ENCODE measurements around the gene PCDHGA8.
"Not testable (repeated sequence)": the region's sequence is repeated elsewhere in the genome, so short reads cannot be mapped to it uniquely, and the experiment has no call there.

The PCDHGA8 gene

GRCh38 chr5:141373673-141374317, 18.6 kb upstream of the PCDHGA8 start, which contains the start of gene PCDHGA6:
PCDHGA6 (plus strand) TSS chr5:141373891; CDS start chr5:141374084, 193 bp downstream.
- Histone ChIP-seq H3K9me3 (ENCODE audit: control insufficient read depth, insufficient read depth, low read length) (peaks cover 48% of the 10 kb centered on the region), H3K27ac (ENCODE audit: low read depth, low read length) (no peak within 1 kb of the TSS), H3K9ac (ENCODE audit: low read depth, low read length) (no peak within 1 kb of the TSS), H3K27me3 (ENCODE audit: control insufficient read depth, insufficient read depth, low read length) (no peaks in the 10 kb centered on the region), H3K36me3 (ENCODE audit: control insufficient read depth, insufficient read depth, low read length) (no peaks in the 10 kb centered on the region), H3K4me3 (ENCODE audit: low read depth, low read length) (peak within 1 kb of the TSS; percentile 33; the same call in 1 of the 2 replicates), H3K4me1 (ENCODE audit: control insufficient read depth, insufficient read depth, low read length) (no peaks in the 10 kb centered on the region)

GRCh38 chr5:141374627-141375026, 17.8 kb upstream of the PCDHGA8 start:
- Histone ChIP-seq H3K27ac (ENCODE audit: low read depth, low read length) (no peak overlapping the region), H3K4me1 (ENCODE audit: control insufficient read depth, insufficient read depth, low read length) (no peaks in the 10 kb centered on the region), H3K27me3 (ENCODE audit: control insufficient read depth, insufficient read depth, low read length) (no peaks in the 10 kb centered on the region), H3K9ac (ENCODE audit: low read depth, low read length) (no peak overlapping the region), H3K4me3 (ENCODE audit: low read depth, low read length) (no peak overlapping the region), H3K36me3 (ENCODE audit: control insufficient read depth, insufficient read depth, low read length) (no peaks in the 10 kb centered on the region), H3K9me3 (ENCODE audit: control insufficient read depth, insufficient read depth, low read length) (peaks cover 48% of the 10 kb centered on the region)

GRCh38 chr5:141375444-141376155, 16.8 kb upstream of the PCDHGA8 start:
- peaks cover 46% of the 10 kb centered on the region for H3K9me3 ChIP-seq (ENCODE audit: control insufficient read depth, insufficient read depth, low read length)
- not testable (repeated sequence) for H3K4me3 ChIP-seq (ENCODE audit: low read depth, low read length); H3K9ac ChIP-seq (ENCODE audit: low read depth, low read length); H3K4me1 ChIP-seq (ENCODE audit: control insufficient read depth, insufficient read depth, low read length); H3K27me3 ChIP-seq (ENCODE audit: control insufficient read depth, insufficient read depth, low read length); H3K27ac ChIP-seq (ENCODE audit: low read depth, low read length); H3K36me3 ChIP-seq (ENCODE audit: control insufficient read depth, insufficient read depth, low read length)

- Histone ChIP-seq H3K9ac (ENCODE audit: low read depth, low read length) (no peak within 1 kb of the TSS), H3K27ac (ENCODE audit: low read depth, low read length) (no peak within 1 kb of the TSS), H3K4me1 (ENCODE audit: control insufficient read depth, insufficient read depth, low read length) (no peaks in the 10 kb centered on the region), H3K27me3 (ENCODE audit: control insufficient read depth, insufficient read depth, low read length) (no peaks in the 10 kb centered on the region), H3K9me3 (ENCODE audit: control insufficient read depth, insufficient read depth, low read length) (peaks cover 43% of the 10 kb centered on the region), H3K4me3 (ENCODE audit: low read depth, low read length) (no peak within 1 kb of the TSS), H3K36me3 (ENCODE audit: control insufficient read depth, insufficient read depth, low read length) (no peaks in the 10 kb centered on the region)
These were observed 9.8 kb upstream of the PCDHGA8 start, which contains the start of gene PCDHGA7 for GRCh38 chr5:141382469-141383294. PCDHGA7 (plus strand) TSS chr5:141382742; CDS start chr5:141382900, 158 bp downstream.

GRCh38 chr5:141383345-141383744, 9.1 kb upstream of the PCDHGA8 start:
- no peak overlapping the region for H3K9ac ChIP-seq (ENCODE audit: low read depth, low read length)
- H3K4me1 ChIP-seq (ENCODE audit: control insufficient read depth, insufficient read depth, low read length), result no peaks in the 10 kb centered on the region
- no peak overlapping the region for H3K4me3 ChIP-seq (ENCODE audit: low read depth, low read length)
- H3K36me3 ChIP-seq (ENCODE audit: control insufficient read depth, insufficient read depth, low read length), result no peaks in the 10 kb centered on the region
- H3K27ac ChIP-seq (ENCODE audit: low read depth, low read length), result no peak overlapping the region
- peaks cover 45% of the 10 kb centered on the region for H3K9me3 ChIP-seq (ENCODE audit: control insufficient read depth, insufficient read depth, low read length)
- H3K27me3 ChIP-seq (ENCODE audit: control insufficient read depth, insufficient read depth, low read length), result 0 out of 2 replicates have a peak, but pooled peaks cover 1% of the 10 kb centered on the region

GRCh38 chr5:141384471-141385267, 7.8 kb upstream of the PCDHGA8 start:
- no peaks in the 10 kb centered on the region for H3K4me1 ChIP-seq (ENCODE audit: control insufficient read depth, insufficient read depth, low read length)
- H3K9me3 ChIP-seq (ENCODE audit: control insufficient read depth, insufficient read depth, low read length), result peaks cover 59% of the 10 kb centered on the region
- H3K4me3 ChIP-seq (ENCODE audit: low read depth, low read length), result no peak overlapping the region
- H3K27ac ChIP-seq (ENCODE audit: low read depth, low read length), result no peak overlapping the region
- no peak overlapping the region for H3K9ac ChIP-seq (ENCODE audit: low read depth, low read length)
- H3K27me3 ChIP-seq (ENCODE audit: control insufficient read depth, insufficient read depth, low read length), result 0 out of 2 replicates have a peak, but pooled peaks cover 4% of the 10 kb centered on the region
- no peaks in the 10 kb centered on the region for H3K36me3 ChIP-seq (ENCODE audit: control insufficient read depth, insufficient read depth, low read length)

GRCh38 chr5:141387557-141388311, 4.7 kb upstream of the PCDHGA8 start, which contains the start of gene PCDHGB4:
PCDHGB4 (plus strand) TSS chr5:141387698; CDS start chr5:141387885, 187 bp downstream.
- H3K27me3 ChIP-seq (ENCODE audit: control insufficient read depth, insufficient read depth, low read length); H3K4me1 ChIP-seq (ENCODE audit: control insufficient read depth, insufficient read depth, low read length); H3K27ac ChIP-seq (ENCODE audit: low read depth, low read length); H3K36me3 ChIP-seq (ENCODE audit: control insufficient read depth, insufficient read depth, low read length); H3K9ac ChIP-seq (ENCODE audit: low read depth, low read length): not testable (repeated sequence)
- Histone ChIP-seq H3K4me3 (ENCODE audit: low read depth, low read length) (peak within 1 kb of the TSS; percentile 63), H3K9me3 (ENCODE audit: control insufficient read depth, insufficient read depth, low read length) (peaks cover 79% of the 10 kb centered on the region)

- H3K4me1 ChIP-seq (ENCODE audit: control insufficient read depth, insufficient read depth, low read length), result no peaks in the 10 kb centered on the region
- peaks cover 5% of the 10 kb centered on the region; the same call in 1 of the 2 replicates for H3K36me3 ChIP-seq (ENCODE audit: control insufficient read depth, insufficient read depth, low read length)
- 0 out of 2 replicates have a peak, but pooled peaks cover 4% of the 10 kb centered on the region for H3K27me3 ChIP-seq (ENCODE audit: control insufficient read depth, insufficient read depth, low read length)
- H3K9me3 ChIP-seq (ENCODE audit: control insufficient read depth, insufficient read depth, low read length), result peaks cover 79% of the 10 kb centered on the region
- H3K9ac ChIP-seq (ENCODE audit: low read depth, low read length), result no peak overlapping the region
- no peak overlapping the region for H3K27ac ChIP-seq (ENCODE audit: low read depth, low read length)
- H3K4me3 ChIP-seq (ENCODE audit: low read depth, low read length), result peak overlapping the region; percentile 40; the same call in 1 of the 2 replicates
These were observed 3.8 kb upstream of the PCDHGA8 start for GRCh38 chr5:141388661-141389060.

GRCh38 chr5:141389153-141390042, 3.0 kb upstream of the PCDHGA8 start:
- Histone ChIP-seq H3K36me3 (ENCODE audit: control insufficient read depth, insufficient read depth, low read length) (peaks cover 5% of the 10 kb centered on the region; the same call in 1 of the 2 replicates), H3K27me3 (ENCODE audit: control insufficient read depth, insufficient read depth, low read length) (0 out of 2 replicates have a peak, but pooled peaks cover 4% of the 10 kb centered on the region), H3K9me3 (ENCODE audit: control insufficient read depth, insufficient read depth, low read length) (peaks cover 78% of the 10 kb centered on the region), H3K4me1 (ENCODE audit: control insufficient read depth, insufficient read depth, low read length) (no peaks in the 10 kb centered on the region), H3K4me3 (ENCODE audit: low read depth, low read length) (no peak overlapping the region), H3K27ac (ENCODE audit: low read depth, low read length) (no peak overlapping the region), H3K9ac (ENCODE audit: low read depth, low read length) (no peak overlapping the region)

Measured in HUES48 (cell line).